Measurements from ENCODE around the gene PWWP2B.
"Not testable (repeated sequence)": the region's sequence is repeated elsewhere in the genome, so short reads cannot be mapped to it uniquely, and the experiment has no call there.

PWWP2B gene

GRCh38 chr10:132431537-132432175 lies 34.7 kb downstream of the PWWP2B start:
- DNase-seq (ENCODE audit: low read depth) = no peak
- no peak for TF ChIP-seq CTCF (conservative IDR thresholded peaks at IDR 0.05; ENCODE audit: low read depth, low read length)
- H3K4me3 ChIP-seq (ENCODE audit: low read length) = no peak overlapping the region

GRCh38 chr10:132432176-132432540 lies 35.2 kb downstream of the PWWP2B start:
- DNase-seq (ENCODE audit: low read depth) = no peak
- no peak overlapping the region for H3K4me3 ChIP-seq (ENCODE audit: low read length)
- TF ChIP-seq CTCF (conservative IDR thresholded peaks at IDR 0.05; ENCODE audit: low read depth, low read length) = no peak

GRCh38 chr10:132433671-132434340 lies 36.8 kb downstream of the PWWP2B start:
- no peak for DNase-seq (ENCODE audit: low read depth)
- TF ChIP-seq CTCF (conservative IDR thresholded peaks at IDR 0.05; ENCODE audit: low read depth, low read length) = no peak
- H3K4me3 ChIP-seq (ENCODE audit: low read length) = no peak overlapping the region

- H3K4me3 ChIP-seq (ENCODE audit: low read length) = no peak overlapping the region
- no peak for DNase-seq (ENCODE audit: low read depth)
Measured at GRCh38 chr10:132434405-132435005, 37.5 kb downstream of the PWWP2B start.

GRCh38 chr10:132435320-132435719 lies 38.3 kb downstream of the PWWP2B start:
- not testable (repeated sequence) for DNase-seq (ENCODE audit: low read depth); H3K4me3 ChIP-seq (ENCODE audit: low read length)

More at GRCh38 chr10:132434405-132435005, 37.5 kb downstream of the PWWP2B start:
- no peak for TF ChIP-seq CTCF (conservative IDR thresholded peaks at IDR 0.05; ENCODE audit: low read depth, low read length)

- not testable (repeated sequence) for DNase-seq (ENCODE audit: low read depth); H3K4me3 ChIP-seq (ENCODE audit: low read length)
Measured at GRCh38 chr10:132436096-132436495, 39.1 kb downstream of the PWWP2B start.

DNA sequence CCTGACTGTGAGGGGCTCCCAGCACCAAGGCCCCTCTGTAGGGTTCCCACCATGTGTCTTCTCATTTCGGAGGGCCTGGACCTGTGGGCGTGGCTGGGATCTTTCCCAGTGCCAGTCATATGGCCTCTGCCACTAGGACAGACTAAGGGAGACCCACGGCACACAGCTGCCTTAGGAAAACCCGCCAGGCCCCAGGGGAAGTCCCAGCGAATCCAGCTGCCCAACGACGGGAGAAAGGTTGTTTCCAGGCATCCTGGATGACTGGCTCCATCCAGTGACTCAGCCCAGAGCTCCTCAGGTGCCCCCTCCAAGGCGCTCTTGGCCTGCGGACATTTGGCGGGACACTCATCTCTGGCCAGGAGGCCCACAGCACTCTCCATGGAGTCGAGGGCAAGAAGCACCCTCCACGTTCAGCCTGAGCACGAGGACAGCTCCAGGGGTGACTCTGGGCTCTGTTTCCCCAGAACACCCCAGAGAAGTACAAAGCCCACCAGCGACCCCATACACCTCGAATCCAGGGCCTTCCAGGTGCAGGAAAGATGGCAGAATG lies 39.9 kb downstream of the PWWP2B start:
- H3K4me3 ChIP-seq (ENCODE audit: low read length) = no peak overlapping the region
- no peak for DNase-seq (ENCODE audit: low read depth)
- TF ChIP-seq CTCF (conservative IDR thresholded peaks at IDR 0.05; ENCODE audit: low read depth, low read length) = no peak

- no peak for DNase-seq (ENCODE audit: low read depth)
- no peak overlapping the region for H3K4me3 ChIP-seq (ENCODE audit: low read length)
- no peak for TF ChIP-seq CTCF (conservative IDR thresholded peaks at IDR 0.05; ENCODE audit: low read depth, low read length)
Measured at GRCh38 chr10:132437541-132437950, 40.5 kb downstream of the PWWP2B start.
